ENCODE data around the gene IGSF10.
"Not testable (repeated sequence)": the region's sequence is repeated elsewhere in the genome, so short reads cannot be mapped to it uniquely, and the experiment has no call there.

Gene IGSF10

GRCh38 chr3:151460774-151461450 lies at the start of gene IGSF10:
TSS of gene IGSF10 (minus strand) at chr3:151461061. CDS start at chr3:151458709, 2,352 bp downstream.
- DNase-seq: no peak

- not testable (repeated sequence) for DNase-seq
These were observed 48.7 kb upstream of the IGSF10 start for GRCh38 chr3:151509468-151510135.

GRCh38 chr3:151504606-151505005 lies 43.7 kb upstream of the IGSF10 start:
- DNase-seq: no peak

GRCh38 chr3:151503074-151503473 lies 42.2 kb upstream of the IGSF10 start:
- no peak for DNase-seq

GRCh38 chr3:151501923-151502632 lies 41.2 kb upstream of the IGSF10 start:
- DNase-seq: no peak

GRCh38 chr3:151501171-151501922 lies 40.5 kb upstream of the IGSF10 start:
- DNase-seq: no peak

GRCh38 chr3:151499168-151499567 lies 38.3 kb upstream of the IGSF10 start:
- DNase-seq: no peak

- DNase-seq: no peak
These were observed 30.7 kb upstream of the IGSF10 start for GRCh38 chr3:151491525-151491924.

GRCh38 chr3:151487833-151488232 lies 27.0 kb upstream of the IGSF10 start:
- not testable (repeated sequence) for DNase-seq

GRCh38 chr3:151483961-151484520 lies 23.2 kb upstream of the IGSF10 start:
- no peak for DNase-seq

- no peak for DNase-seq
These were observed 22.6 kb upstream of the IGSF10 start for GRCh38 chr3:151483488-151483887.

- no peak for DNase-seq
These were observed 19.6 kb upstream of the IGSF10 start for GRCh38 chr3:151480492-151480891.

GRCh38 chr3:151479452-151479851 lies 18.6 kb upstream of the IGSF10 start:
- no peak for DNase-seq

GRCh38 chr3:151478335-151478697 lies 17.5 kb upstream of the IGSF10 start:
- no peak for DNase-seq

GRCh38 chr3:151477591-151478334 lies 16.9 kb upstream of the IGSF10 start:
- no peak for DNase-seq

- DNase-seq: no peak
These were observed 15.6 kb upstream of the IGSF10 start for GRCh38 chr3:151476344-151477018.

- no peak for DNase-seq
These were observed 7.5 kb upstream of the IGSF10 start for GRCh38 chr3:151468284-151468917.

GRCh38 chr3:151467069-151467468 lies 6.2 kb upstream of the IGSF10 start:
- DNase-seq: no peak

GRCh38 chr3:151462991-151463390 lies 2.1 kb upstream of the IGSF10 start:
- DNase-seq: no peak

GRCh38 chr3:151462278-151462780 lies 1.5 kb upstream of the IGSF10 start:
- no peak for DNase-seq

- DNase-seq: no peak
These were observed 633 bp downstream of the IGSF10 start for GRCh38 chr3:151460228-151460627.
